Activated CD4-positive, alpha-beta T cell treated with anti-CD3 and anti-CD28 coated beads, Interleukin-2, amount 50 U/mL, for 4 hours (primary cell): ENCODE measurements around the gene TJAP1.
"Not testable (repeated sequence)": the region's sequence is repeated elsewhere in the genome, so short reads cannot be mapped to it uniquely, and the experiment has no call there.

ENCODE experiments used
- DNase-seq, 2 experiments: peaks; one replicate each; pipeline ENCODE4 v3.0.0-alpha.2; 2020

The TJAP1 gene

GRCh38 chr6:43453831-43454230 is 23.5 kb upstream of the TJAP1 start:
- no peak for DNase-seq

GRCh38 chr6:43454290-43454695 is 23.1 kb upstream of the TJAP1 start:
- DNase-seq = peak; percentile 56 to 58

GRCh38 chr6:43454696-43455530 is 22.5 kb upstream of the TJAP1 start:
- DNase-seq = peak; percentile 22 to 34

GRCh38 chr6:43455531-43456428 is 21.6 kb upstream of the TJAP1 start, which contains the start of gene DLK2:
TSS of gene DLK2 (minus strand) at chr6:43455548. CDS start at chr6:43454825, 723 bp downstream.
- DNase-seq = peak; percentile 62 to 67

- no peak for DNase-seq
Measured at GRCh38 chr6:43457643-43458042, 19.7 kb upstream of the TJAP1 start.

GRCh38 chr6:43458154-43458553 is 19.2 kb upstream of the TJAP1 start:
- DNase-seq = not testable (repeated sequence)

GRCh38 chr6:43459535-43459934 is 17.8 kb upstream of the TJAP1 start:
- no peak for DNase-seq

GRCh38 chr6:43460032-43460431 is 17.3 kb upstream of the TJAP1 start:
- DNase-seq = no peak

- DNase-seq = no peak
Measured at GRCh38 chr6:43461936-43462335, 15.4 kb upstream of the TJAP1 start.

GRCh38 chr6:43464337-43464736 is 13.0 kb upstream of the TJAP1 start:
- no peak for DNase-seq

- no peak for DNase-seq
Measured at GRCh38 chr6:43465948-43466347, 11.4 kb upstream of the TJAP1 start.

GRCh38 chr6:43467265-43467664 is 10.1 kb upstream of the TJAP1 start:
- not testable (repeated sequence) for DNase-seq

GRCh38 chr6:43467752-43468151 is 9.6 kb upstream of the TJAP1 start:
- no peak for DNase-seq

- no peak for DNase-seq
Measured at GRCh38 chr6:43468240-43468639, 9.1 kb upstream of the TJAP1 start.

GRCh38 chr6:43468748-43469681 is 8.4 kb upstream of the TJAP1 start:
- no peak for DNase-seq

- DNase-seq = no peak
Measured at GRCh38 chr6:43469947-43470346, 7.4 kb upstream of the TJAP1 start.

GRCh38 chr6:43471399-43471798 is 6.0 kb upstream of the TJAP1 start:
- no peak for DNase-seq

- DNase-seq = no peak
Measured at GRCh38 chr6:43472515-43472914, 4.9 kb upstream of the TJAP1 start.

- DNase-seq = no peak
Measured at GRCh38 chr6:43475516-43475915, 1.9 kb upstream of the TJAP1 start.

GRCh38 chr6:43476746-43477145 is 624 bp upstream of the TJAP1 start:
- DNase-seq = no peak

GRCh38 chr6:43478008-43478372 is 620 bp downstream of the TJAP1 start:
- DNase-seq = no peak

GRCh38 chr6:43481075-43481474 is 3.7 kb downstream of the TJAP1 start:
- DNase-seq = no peak
